Trophoblast cell (in vitro differentiated cells and primary cell): ENCODE measurements around the gene RIPPLY1.

Experiments used
- DNase-seq, 2 donors: peaks; one replicate each; pipeline ENCODE4 v3.0.0-alpha.2; 2016
- H2AFZ ChIP-seq: 2 replicates; pipeline ENCODE4 v1.6.1; 2013; ENCODE audit warnings: low read length, moderate library complexity, mild to moderate bottlenecking; ENCODE audit not compliant: insufficient read depth, poor library complexity
- H2AK5ac ChIP-seq: 2 replicates; pipeline ENCODE4 v1.6.1; 2013; ENCODE audit warnings: mild to moderate bottlenecking, low read length
- H2BK120ac ChIP-seq: 2 replicates; pipeline ENCODE4 v1.6.1; 2013; ENCODE audit warnings: low read length, mild to moderate bottlenecking, moderate library complexity; ENCODE audit not compliant: insufficient read depth, poor library complexity
- H2BK12ac ChIP-seq: 2 replicates; pipeline ENCODE4 v1.6.1; 2013; ENCODE audit warnings: mild to moderate bottlenecking, low read length, moderate library complexity
- H2BK5ac ChIP-seq: 2 replicates; pipeline ENCODE4 v1.6.1; 2013; ENCODE audit warnings: low read length, low read depth, moderate library complexity, mild to moderate bottlenecking; ENCODE audit not compliant: poor library complexity
- H3K14ac ChIP-seq: 2 replicates; pipeline ENCODE4 v1.6.1; 2013; ENCODE audit warnings: mild to moderate bottlenecking, low read length
- H3K18ac ChIP-seq: 2 replicates; pipeline ENCODE4 v1.6.1; 2013; ENCODE audit warnings: mild to moderate bottlenecking, low read length
- H3K23ac ChIP-seq: 2 replicates; pipeline ENCODE4 v1.6.1; 2013; ENCODE audit warnings: low read length
- H3K27ac ChIP-seq: 2 replicates; pipeline ENCODE4 v1.5.1; 2013; ENCODE audit warnings: low read depth, mild to moderate bottlenecking, inconsistent platforms, low read length, moderate library complexity
- H3K27me3 ChIP-seq: 2 replicates; pipeline ENCODE4 v1.6.1; 2013; ENCODE audit warnings: inconsistent platforms, mild to moderate bottlenecking, low read length, moderate library complexity; ENCODE audit not compliant: insufficient read depth
- H3K36me3 ChIP-seq, 2 experiments: 1 replicate in 1 of 2; 2 replicates in 1 of 2; pipeline ENCODE4 v1.6.1; 2013; ENCODE audit warnings: low read length in 2 of 2, mild to moderate bottlenecking in 2 of 2, moderate library complexity in 1 of 2; ENCODE audit not compliant: insufficient read depth in 2 of 2, control insufficient read depth in 1 of 2
- H3K4ac ChIP-seq: 2 replicates; pipeline ENCODE4 v1.6.1; 2013; ENCODE audit warnings: low read depth, mild to moderate bottlenecking, low read length, moderate library complexity
- H3K4me1 ChIP-seq, 2 experiments: 1 replicate in 1 of 2; 2 replicates in 1 of 2; pipeline ENCODE4 v1.6.1; 2013; ENCODE audit warnings: low read length in 2 of 2, mild to moderate bottlenecking in 2 of 2, moderate library complexity in 1 of 2; ENCODE audit not compliant: insufficient read depth in 2 of 2, control insufficient read depth in 1 of 2
- H3K4me2 ChIP-seq: 2 replicates; pipeline ENCODE4 v1.6.1; 2013; ENCODE audit warnings: inconsistent platforms, mild to moderate bottlenecking, low read length, moderate library complexity
- H3K4me3 ChIP-seq: 2 replicates; pipeline ENCODE4 v1.5.1; 2013; ENCODE audit warnings: mild to moderate bottlenecking, low read depth, low read length, inconsistent platforms
- H3K79me1 ChIP-seq: one replicate; pipeline ENCODE4 v1.6.1; 2013; ENCODE audit warnings: low read length
- H3K79me2 ChIP-seq: 2 replicates; pipeline ENCODE4 v1.6.1; 2013; ENCODE audit warnings: low read length, mild to moderate bottlenecking; ENCODE audit not compliant: control insufficient read depth, insufficient read depth, poor library complexity
- H3K9ac ChIP-seq: 2 replicates; pipeline ENCODE4 v1.6.1; 2013; ENCODE audit warnings: mild to moderate bottlenecking, low read length
- H3K9me3 ChIP-seq: 2 replicates; pipeline ENCODE4 v1.6.1; 2013; ENCODE audit warnings: low read depth, mild to moderate bottlenecking, control low read depth, inconsistent platforms, low read length; ENCODE audit not compliant: insufficient read depth
- H4K12ac ChIP-seq: 2 replicates; pipeline ENCODE4 v1.6.1; 2013; ENCODE audit warnings: low read depth, mild to moderate bottlenecking, low read length, moderate library complexity
- H4K8ac ChIP-seq: 2 replicates; pipeline ENCODE4 v1.6.1; 2013; ENCODE audit warnings: low read depth, mild to moderate bottlenecking, low read length, moderate library complexity
- H4K91ac ChIP-seq: one replicate; pipeline ENCODE4 v1.6.1; 2013; ENCODE audit warnings: low read depth, mild to moderate bottlenecking, low read length, moderate library complexity
- WGBS: extraction: QIAGEN DNeasy Blood & Tissue Kit; methylation state at CpG from one replicate; pipeline ENCODE4 v1.1.7; 2013; ENCODE audit warnings: missing lambda C conversion rate; ENCODE audit not compliant: insufficient read length, insufficient coverage; ENCODE audit errors: extremely low coverage; 5-methylcytosine and 5-hydroxymethylcytosine counted together

Gene RIPPLY1

GRCh38 chrX:106863697-106864096 lies 39.4 kb downstream of the RIPPLY1 start:
- Histone ChIP-seq H2AK5ac (no peak overlapping the region), H3K4me2 (no peak overlapping the region), H4K91ac (no peak overlapping the region), H2AFZ (no peak overlapping the region), H4K8ac (no peak overlapping the region), H3K18ac (no peak overlapping the region), H3K14ac (no peak overlapping the region), H3K79me1 (no peaks in the 10 kb centered on the region), H3K36me3 (no peaks in the 10 kb centered on the region), H3K4ac (no peak overlapping the region), H3K79me2 (no peaks in the 10 kb centered on the region), H2BK5ac (no peak overlapping the region), H3K9ac (no peak overlapping the region), H3K27ac (no peak overlapping the region), H3K4me3 (no peak overlapping the region), H4K12ac (no peak overlapping the region), H3K23ac (no peak overlapping the region), H2BK12ac (no peak overlapping the region), H3K9me3 (no peaks in the 10 kb centered on the region), H3K4me1 (peaks cover 2% of the 10 kb centered on the region in 2 experiments), H2BK120ac (no peak overlapping the region), H3K27me3 (no peaks in the 10 kb centered on the region)
- WGBS = no CpG with 5 or more reads among the region's 9 CpGs
- DNase-seq = no peak

GRCh38 chrX:106862972-106863688 lies 40.0 kb downstream of the RIPPLY1 start:
- no CpG with 5 or more reads among the region's 13 CpGs for WGBS
- no peak overlapping the region for H4K8ac ChIP-seq

More at GRCh38 chrX:106862972-106863688, 40.0 kb downstream of the RIPPLY1 start:
- Histone ChIP-seq H3K9ac (no peak overlapping the region), H3K4me2 (no peak overlapping the region), H3K36me3 (no peaks in the 10 kb centered on the region), H3K79me1 (no peaks in the 10 kb centered on the region), H3K79me2 (no peaks in the 10 kb centered on the region), H3K27me3 (no peaks in the 10 kb centered on the region), H3K14ac (no peak overlapping the region), H2BK5ac (no peak overlapping the region), H2BK120ac (no peak overlapping the region), H2AK5ac (no peak overlapping the region), H2BK12ac (no peak overlapping the region), H2AFZ (no peak overlapping the region), H4K91ac (no peak overlapping the region), H3K18ac (no peak overlapping the region), H3K23ac (no peak overlapping the region), H3K27ac (no peak overlapping the region), H3K9me3 (no peaks in the 10 kb centered on the region), H4K12ac (no peak overlapping the region), H3K4ac (no peak overlapping the region), H3K4me3 (no peak overlapping the region), H3K4me1 (peaks cover 2% of the 10 kb centered on the region in 2 experiments)
- peak; percentile 2 to 60 for DNase-seq
